Measurements from ENCODE around the gene PDZD11. TPM values are rescaled to one million over a fixed set of nuclear protein-coding genes. Genes with fewer than 3 reads are reported as not detected.
"Not testable (repeated sequence)": the region's sequence is repeated elsewhere in the genome, so short reads cannot be mapped to it uniquely, and the experiment has no call there.

PDZD11 gene
- total RNA-seq, 2 experiments from 2014 or later, result 18.6 to 20.8 TPM

- H3K36me3 Mint-ChIP-seq (ENCODE audit: low read depth), result no peaks in the 10 kb centered on the region
- CTCF ChIA-PET, result no interaction called here
- H3K9me3 Mint-ChIP-seq, result no peaks in the 10 kb centered on the region
- TF ChIP-seq CTCF (IDR thresholded peaks at IDR 0.05), result no peak
- peaks cover 22% of the 10 kb centered on the region for H3K4me1 Mint-ChIP-seq (ENCODE audit: low read depth)
- intact Hi-C loops (cut with micrococcal nuclease), result no loop called here
- H3K27ac Mint-ChIP-seq, result no peak overlapping the region
- no peaks in the 10 kb centered on the region for H3K27me3 Mint-ChIP-seq
- H3K4me3 Mint-ChIP-seq, result no peak overlapping the region
- no peak for DNase-seq
- POLR2A ChIA-PET, result no interaction called here
- no peak for ATAC-seq
Observed at GRCh38 chrX:70252491-70252890, 37.2 kb downstream of the PDZD11 start.

- no peak overlapping the region for H3K4me3 Mint-ChIP-seq
- ChIA-PET CTCF (no interaction called here), POLR2A (no interaction called here)
- H3K27ac Mint-ChIP-seq, result no peak overlapping the region
- TF ChIP-seq CTCF (IDR thresholded peaks at IDR 0.05), result no peak
- ATAC-seq (no peak), DNase-seq (no peak)
- no peaks in the 10 kb centered on the region for H3K4me1 Mint-ChIP-seq (ENCODE audit: low read depth)
- no peaks in the 10 kb centered on the region for H3K36me3 Mint-ChIP-seq (ENCODE audit: low read depth)
- no peaks in the 10 kb centered on the region for H3K27me3 Mint-ChIP-seq
- H3K9me3 Mint-ChIP-seq, result no peaks in the 10 kb centered on the region
- intact Hi-C loops (cut with micrococcal nuclease), result no loop called here
Observed at GRCh38 chrX:70247252-70247651, 42.5 kb downstream of the PDZD11 start.

GRCh38 chrX:70244881-70245280, 44.8 kb downstream of the PDZD11 start:
- H3K4me3 Mint-ChIP-seq, result no peak overlapping the region
- no peaks in the 10 kb centered on the region for H3K27me3 Mint-ChIP-seq
- H3K27ac Mint-ChIP-seq, result no peak overlapping the region
- no peak for TF ChIP-seq CTCF (IDR thresholded peaks at IDR 0.05)
- H3K36me3 Mint-ChIP-seq (ENCODE audit: low read depth), result no peaks in the 10 kb centered on the region
- CTCF ChIA-PET, result no interaction called here
- no peaks in the 10 kb centered on the region for H3K9me3 Mint-ChIP-seq
- POLR2A ChIA-PET, result no interaction called here
- DNase-seq (no peak), ATAC-seq (no peak)
- intact Hi-C loops (cut with micrococcal nuclease), result no loop called here
- H3K4me1 Mint-ChIP-seq (ENCODE audit: low read depth), result no peaks in the 10 kb centered on the region

GRCh38 chrX:70243601-70244000, 46.1 kb downstream of the PDZD11 start:
- H3K27me3 Mint-ChIP-seq; ATAC-seq; H3K36me3 Mint-ChIP-seq (ENCODE audit: low read depth); DNase-seq; H3K4me1 Mint-ChIP-seq (ENCODE audit: low read depth); H3K27ac Mint-ChIP-seq; intact Hi-C loops (cut with micrococcal nuclease); CTCF ChIA-PET; H3K4me3 Mint-ChIP-seq; POLR2A ChIA-PET; H3K9me3 Mint-ChIP-seq: not testable (repeated sequence)

GRCh38 chrX:70241501-70241900, 48.2 kb downstream of the PDZD11 start:
- no peak for DNase-seq
- ChIA-PET CTCF (no interaction called here), POLR2A (no interaction called here)
- no peak for TF ChIP-seq CTCF (IDR thresholded peaks at IDR 0.05)
- peaks cover 11% of the 10 kb centered on the region for H3K4me1 Mint-ChIP-seq (ENCODE audit: low read depth)
- no peak overlapping the region for H3K27ac Mint-ChIP-seq
- H3K27me3 Mint-ChIP-seq, result no peaks in the 10 kb centered on the region
- no peaks in the 10 kb centered on the region for H3K36me3 Mint-ChIP-seq (ENCODE audit: low read depth)
- no peak overlapping the region for H3K4me3 Mint-ChIP-seq
- no peaks in the 10 kb centered on the region for H3K9me3 Mint-ChIP-seq
- ATAC-seq, result no peak
- intact Hi-C loops (cut with micrococcal nuclease), result no loop called here

- TF ChIP-seq CTCF (IDR thresholded peaks at IDR 0.05), result no peak
- POLR2A ChIA-PET, result no interaction called here
- CTCF ChIA-PET, result no interaction called here
- Mint-ChIP-seq H3K27ac (no peak overlapping the region), H3K9me3 (no peaks in the 10 kb centered on the region), H3K36me3 (ENCODE audit: low read depth) (no peaks in the 10 kb centered on the region), H3K27me3 (no peaks in the 10 kb centered on the region), H3K4me3 (no peak overlapping the region), H3K4me1 (ENCODE audit: low read depth) (peaks cover 11% of the 10 kb centered on the region)
- ATAC-seq (no peak), DNase-seq (no peak)
- intact Hi-C loops (cut with micrococcal nuclease), result no loop called here
Observed at GRCh38 chrX:70240751-70241150, 49.0 kb downstream of the PDZD11 start.

All from activated CD8-positive, alpha-beta T cell treated with anti-CD3 and anti-CD28 coated beads for 36 hours (primary cell).